Dermis blood vessel endothelial cell (primary cell): ENCODE data around the gene KCNH6. TPM values are rescaled to one million over a fixed set of nuclear protein-coding genes. Genes with fewer than 3 reads are reported as not detected.

Source experiments
- DNase-seq: peaks from one replicate; pipeline ENCODE4 v3.0.0; 2010
- total RNA-seq: library from RNA; depleted of rRNA; stranded (reverse); fragments of >200 nt; gene quantifications from 2 replicates; pipeline ENCODE4 v1.2.3, GENCODE V29; 2014

Gene KCNH6
- total RNA-seq, 1 donor from 2014 or later: not detected

DNA sequence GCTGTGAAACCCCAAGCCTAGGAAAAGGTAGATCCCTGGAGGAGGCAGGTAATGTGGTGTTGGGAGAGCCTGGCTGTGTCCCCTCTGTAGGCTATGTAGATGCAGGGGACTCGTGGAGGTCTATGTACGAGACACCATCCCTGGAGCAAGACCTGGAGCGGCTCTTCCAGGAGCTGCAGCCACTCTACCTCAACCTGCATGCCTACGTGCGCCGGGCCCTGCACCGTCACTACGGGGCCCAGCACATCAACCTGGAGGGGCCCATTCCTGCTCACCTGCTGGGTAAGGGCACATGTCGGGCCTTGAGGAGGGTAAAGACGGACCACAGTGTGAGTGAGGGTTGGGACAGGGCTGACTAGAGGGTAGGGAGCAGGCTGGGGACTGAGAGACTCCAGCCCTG is 34.3 kb upstream of the KCNH6 start:
- DNase-seq: no peak

GRCh38 chr17:63489291-63489690 is 33.9 kb upstream of the KCNH6 start:
- no peak for DNase-seq

GRCh38 chr17:63490329-63490728 is 32.8 kb upstream of the KCNH6 start:
- DNase-seq: no peak

DNA sequence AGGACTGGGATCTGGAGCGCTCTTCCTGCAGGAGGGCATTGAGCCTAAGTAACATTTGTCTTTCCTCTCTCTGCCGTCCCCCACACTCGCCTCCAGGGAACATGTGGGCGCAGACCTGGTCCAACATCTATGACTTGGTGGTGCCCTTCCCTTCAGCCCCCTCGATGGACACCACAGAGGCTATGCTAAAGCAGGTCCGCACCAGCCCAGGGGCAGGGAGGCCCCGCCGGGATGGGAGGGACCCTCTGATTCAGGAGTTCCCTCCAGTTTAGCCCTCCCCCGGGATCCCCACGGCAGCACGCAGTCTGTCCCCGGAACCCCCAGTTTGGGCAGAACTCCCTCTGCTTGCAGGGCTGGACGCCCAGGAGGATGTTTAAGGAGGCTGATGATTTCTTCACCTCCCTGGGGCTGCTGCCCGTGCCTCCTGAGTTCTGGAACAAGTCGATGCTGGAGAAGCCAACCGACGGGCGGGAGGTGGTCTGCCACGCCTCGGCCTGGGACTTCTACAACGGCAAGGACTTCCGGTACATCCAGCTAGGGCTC is 32.2 kb upstream of the KCNH6 start:
- DNase-seq: no peak

DNA sequence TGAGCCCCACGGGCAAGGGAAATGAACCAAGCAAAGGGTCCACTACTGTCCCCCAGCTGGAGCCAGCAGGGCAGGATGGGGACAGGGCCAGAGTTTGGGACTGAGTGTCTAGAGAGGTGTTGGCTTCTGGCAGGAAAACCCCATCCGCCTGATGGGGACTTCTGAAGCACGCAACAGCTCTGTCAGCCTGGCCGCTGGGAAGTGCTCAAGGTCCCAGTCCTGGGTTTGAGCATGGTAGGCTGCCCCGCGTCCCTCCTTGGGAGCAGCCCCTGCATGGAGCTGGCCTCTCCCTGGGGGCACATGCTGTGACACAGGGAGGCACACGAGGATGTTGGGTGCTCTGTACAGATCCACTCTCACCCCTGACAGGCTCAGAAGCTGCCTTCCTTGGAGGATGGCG is 31.7 kb upstream of the KCNH6 start:
- no peak for DNase-seq

DNA sequence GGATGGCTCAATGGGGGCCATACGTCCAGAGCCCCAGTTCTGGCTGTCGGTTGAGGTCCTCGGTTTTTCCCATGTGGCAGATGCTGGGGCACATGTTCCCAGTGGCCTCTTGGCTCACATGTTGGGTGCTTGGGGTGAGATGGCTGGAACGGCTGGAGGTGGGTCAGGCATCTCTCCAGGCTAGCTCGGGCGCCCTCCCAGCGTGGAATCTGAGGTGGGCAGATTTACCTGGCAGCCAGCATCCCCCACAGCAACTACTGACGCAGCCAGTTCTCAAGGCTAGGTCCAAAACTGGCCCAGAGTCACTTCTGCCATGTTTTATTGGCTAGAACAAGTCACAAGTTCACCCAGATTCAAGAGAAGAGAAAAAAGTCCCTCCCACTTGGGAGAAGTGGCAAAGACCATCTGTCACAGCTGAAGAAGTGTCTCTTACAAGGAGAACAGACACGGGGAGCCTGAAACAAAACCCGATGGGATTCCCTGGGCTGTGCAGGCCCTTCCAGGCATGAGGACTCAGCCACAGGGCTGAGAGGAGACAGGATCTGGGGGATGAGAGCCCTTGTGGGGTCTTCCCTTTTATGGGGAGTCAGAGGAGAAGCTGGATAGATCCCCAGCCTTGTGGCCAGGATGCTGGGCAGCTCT is 31.1 kb upstream of the KCNH6 start:
- no peak for DNase-seq

GRCh38 chr17:63492940-63493339 is 30.2 kb upstream of the KCNH6 start:
- DNase-seq: no peak

DNA sequence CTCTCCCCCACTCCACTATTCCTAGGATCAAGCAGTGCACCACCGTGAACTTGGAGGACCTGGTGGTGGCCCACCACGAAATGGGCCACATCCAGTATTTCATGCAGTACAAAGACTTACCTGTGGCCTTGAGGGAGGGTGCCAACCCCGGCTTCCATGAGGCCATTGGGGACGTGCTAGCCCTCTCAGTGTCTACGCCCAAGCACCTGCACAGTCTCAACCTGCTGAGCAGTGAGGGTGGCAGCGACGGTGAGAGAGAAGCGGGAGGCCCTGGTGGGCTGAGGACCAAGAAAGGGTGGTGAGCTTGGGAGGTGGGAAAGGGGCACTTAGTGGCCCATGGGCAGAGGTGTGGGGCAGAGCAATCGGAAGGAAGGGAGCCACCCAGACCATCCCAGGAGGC is 29.7 kb upstream of the KCNH6 start:
- DNase-seq: no peak

- no peak for DNase-seq
Measured at GRCh38 chr17:63494300-63494928, 28.7 kb upstream of the KCNH6 start.

DNA sequence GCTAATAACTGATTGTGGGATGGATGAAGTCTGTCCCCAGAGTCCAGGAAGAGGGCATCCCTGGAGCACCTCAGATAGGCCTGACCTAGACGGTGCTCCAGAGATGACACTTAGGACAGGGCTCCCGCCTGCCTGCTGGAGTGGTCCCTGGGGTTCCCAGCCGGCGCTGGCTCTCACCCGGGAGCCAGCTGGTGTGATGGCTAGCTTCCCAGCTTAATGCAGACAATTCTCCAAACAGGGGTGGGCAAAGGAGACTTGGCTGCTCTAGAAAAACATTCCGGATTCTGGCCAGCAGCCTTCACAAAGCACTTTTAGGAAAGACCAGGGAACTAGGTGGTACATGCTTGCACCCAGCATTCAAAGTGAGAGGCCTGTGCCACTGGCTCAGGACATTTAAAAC is 27.7 kb upstream of the KCNH6 start:
- no peak for DNase-seq

DNA sequence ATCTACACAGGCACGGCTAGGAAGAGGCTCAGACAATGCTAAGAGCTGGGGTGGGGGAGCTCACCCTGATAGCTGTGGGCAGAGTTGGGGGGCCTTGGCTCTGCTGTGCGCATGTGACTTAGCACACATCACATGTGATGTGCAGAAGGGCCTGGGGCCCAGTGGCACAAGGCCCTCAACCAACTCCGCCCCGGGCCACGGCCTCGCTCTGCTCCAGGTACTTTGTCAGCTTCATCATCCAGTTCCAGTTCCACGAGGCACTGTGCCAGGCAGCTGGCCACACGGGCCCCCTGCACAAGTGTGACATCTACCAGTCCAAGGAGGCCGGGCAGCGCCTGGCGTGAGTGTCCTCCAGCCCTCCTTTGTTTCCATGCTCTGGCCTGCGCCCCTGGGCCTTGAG is 27.0 kb upstream of the KCNH6 start:
- DNase-seq: no peak

DNA sequence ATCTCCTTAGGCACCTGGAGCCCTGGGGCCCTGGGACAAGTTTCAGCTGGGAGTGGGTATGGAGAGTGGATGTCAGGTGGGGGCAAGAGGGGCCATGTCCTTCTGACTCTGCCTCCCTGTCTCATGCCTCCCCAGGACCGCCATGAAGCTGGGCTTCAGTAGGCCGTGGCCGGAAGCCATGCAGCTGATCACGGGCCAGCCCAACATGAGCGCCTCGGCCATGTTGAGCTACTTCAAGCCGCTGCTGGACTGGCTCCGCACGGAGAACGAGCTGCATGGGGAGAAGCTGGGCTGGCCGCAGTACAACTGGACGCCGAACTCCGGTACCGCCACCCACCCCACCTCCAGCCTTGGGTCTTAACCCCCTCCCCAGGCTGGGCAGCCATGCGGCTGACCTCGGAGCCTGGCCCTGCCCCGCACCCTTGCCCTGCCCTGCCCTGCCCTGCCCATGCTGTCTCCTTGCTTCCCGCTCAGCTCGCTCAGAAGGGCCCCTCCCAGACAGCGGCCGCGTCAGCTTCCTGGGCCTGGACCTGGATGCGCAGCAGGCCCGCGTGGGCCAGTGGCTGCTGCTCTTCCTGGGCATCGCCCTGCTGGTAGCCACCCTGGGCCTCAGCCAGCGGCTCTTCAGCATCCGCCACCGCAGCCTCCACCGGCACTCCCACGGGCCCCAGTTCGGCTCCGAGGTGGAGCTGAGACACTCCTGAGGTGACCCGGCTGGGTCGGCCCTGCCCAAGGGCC is 26.3 kb upstream of the KCNH6 start:
- no peak for DNase-seq

GRCh38 chr17:63497708-63498483 is 25.3 kb upstream of the KCNH6 start:
- DNase-seq: peak; percentile 51

- DNase-seq: no peak
Measured at GRCh38 chr17:63498626-63499195, 24.4 kb upstream of the KCNH6 start.

DNA sequence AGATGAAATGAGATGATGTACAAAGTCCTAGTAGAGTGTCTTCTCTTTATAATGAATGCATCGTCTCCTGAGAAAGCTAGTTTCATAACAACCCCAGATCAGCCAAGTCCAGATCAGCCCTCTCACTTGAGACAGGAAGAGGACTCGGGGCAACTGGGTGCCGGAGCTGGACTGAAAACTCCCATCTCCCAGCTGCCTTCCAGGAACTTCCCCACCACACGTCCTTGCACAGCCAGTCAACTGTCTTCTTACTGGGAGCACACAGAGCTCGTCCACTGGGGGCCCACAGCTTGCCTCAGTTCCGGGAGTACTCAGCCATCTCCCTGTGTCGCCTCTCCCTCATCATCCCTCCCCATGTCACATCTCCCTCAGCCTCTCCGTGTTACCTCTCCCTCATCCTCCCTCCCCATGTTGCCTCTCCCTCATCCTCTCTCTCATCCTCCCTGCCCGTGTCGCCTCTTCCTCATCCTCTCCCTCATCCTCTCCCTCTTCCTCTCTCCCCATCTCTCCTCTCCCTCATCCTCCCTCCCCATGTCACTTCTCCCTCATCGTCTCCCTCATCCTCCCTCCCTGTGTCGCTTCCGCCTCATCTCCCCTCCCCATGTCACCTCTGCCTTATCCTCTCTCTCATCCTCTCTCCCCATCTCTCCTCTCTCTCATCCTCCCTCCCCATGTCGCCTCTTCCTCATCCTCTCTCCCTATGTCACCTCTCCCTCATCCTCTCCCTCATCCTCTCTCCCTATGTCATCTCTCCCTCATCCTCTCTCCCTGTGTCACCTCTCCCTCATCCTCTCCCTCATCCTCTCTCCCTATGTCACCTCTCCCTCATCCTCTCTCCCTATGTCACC is 22.4 kb upstream of the KCNH6 start:
- DNase-seq: no peak

GRCh38 chr17:63503341-63503705 is 19.8 kb upstream of the KCNH6 start:
- DNase-seq: no peak

DNA sequence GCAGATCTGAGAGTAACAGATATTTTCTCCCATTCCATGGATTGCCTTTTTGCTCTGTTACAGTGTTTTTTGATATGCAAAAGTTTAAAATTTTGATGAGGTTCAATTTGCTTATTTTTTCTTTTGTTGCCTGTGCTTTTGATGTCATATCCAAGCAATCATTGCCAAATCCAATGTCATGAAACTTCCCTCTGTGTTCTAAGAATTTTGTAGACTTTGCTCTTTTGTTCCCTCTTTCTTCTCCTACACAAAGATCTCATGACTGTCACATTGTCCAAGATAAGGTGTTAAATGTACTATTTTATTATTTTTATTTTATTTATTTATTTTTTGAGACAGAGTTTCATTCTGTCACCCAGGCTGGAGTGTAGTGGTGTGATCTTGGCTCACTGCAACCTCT is 18.9 kb upstream of the KCNH6 start:
- no peak for DNase-seq

DNA sequence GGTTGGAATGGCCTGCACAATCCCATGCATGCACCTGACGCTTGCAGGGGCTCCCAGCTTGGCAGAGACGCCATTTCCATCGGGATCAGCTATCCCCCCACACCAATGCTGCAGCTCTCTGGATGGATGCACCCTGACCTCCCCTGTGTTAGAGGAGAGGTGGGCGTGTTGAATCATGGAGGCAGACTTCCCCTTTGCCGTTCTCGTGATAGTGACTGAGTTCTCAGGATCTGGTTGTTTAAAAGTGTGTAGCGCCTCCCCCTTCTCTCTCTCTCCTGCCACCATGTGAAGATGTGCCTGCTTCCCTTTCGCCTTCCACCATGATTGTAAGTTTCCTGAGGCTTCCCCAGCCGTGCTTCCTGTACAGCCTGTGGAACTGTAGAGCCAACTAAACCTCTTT is 17.8 kb upstream of the KCNH6 start:
- no peak for DNase-seq

DNA sequence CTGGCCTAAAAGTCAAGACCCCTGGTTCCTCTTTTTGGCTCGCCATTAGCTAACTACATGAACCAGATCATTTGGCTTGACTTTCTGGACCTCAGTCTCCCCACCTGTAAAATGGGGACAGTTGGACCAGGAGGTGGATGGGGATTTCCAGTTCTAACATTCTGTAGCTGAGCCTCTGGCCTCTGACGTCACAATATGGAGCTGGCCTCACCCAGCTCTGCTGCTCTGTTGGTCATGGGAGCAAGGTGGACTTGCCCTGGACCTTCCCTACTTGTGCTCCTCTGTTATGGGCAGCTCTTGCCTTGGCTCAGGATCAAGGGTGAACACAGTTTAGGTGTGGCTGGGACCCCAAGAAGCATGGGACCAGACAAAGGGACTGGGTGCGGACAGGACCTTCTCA is 16.5 kb upstream of the KCNH6 start:
- no peak for DNase-seq

DNA sequence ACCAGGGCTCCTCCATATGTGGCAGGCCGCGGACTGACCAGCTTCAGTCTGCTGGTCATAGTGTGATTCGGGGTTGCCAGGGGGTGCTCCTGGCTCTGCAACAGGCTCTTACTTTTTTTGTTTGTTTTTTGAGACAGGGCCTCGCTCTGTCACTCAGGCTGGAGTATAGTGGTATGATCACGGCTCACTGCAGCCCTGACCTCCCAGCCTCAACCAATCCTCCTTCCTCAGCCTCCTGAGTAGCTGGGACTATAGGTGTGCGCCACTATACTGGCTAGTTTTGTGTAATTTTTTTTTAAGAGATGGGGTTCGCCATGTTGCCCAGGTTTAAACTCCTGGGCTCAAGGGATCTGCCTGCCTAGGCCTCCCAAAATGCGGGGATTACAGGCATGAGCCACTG is 11.8 kb upstream of the KCNH6 start:
- DNase-seq: no peak

DNA sequence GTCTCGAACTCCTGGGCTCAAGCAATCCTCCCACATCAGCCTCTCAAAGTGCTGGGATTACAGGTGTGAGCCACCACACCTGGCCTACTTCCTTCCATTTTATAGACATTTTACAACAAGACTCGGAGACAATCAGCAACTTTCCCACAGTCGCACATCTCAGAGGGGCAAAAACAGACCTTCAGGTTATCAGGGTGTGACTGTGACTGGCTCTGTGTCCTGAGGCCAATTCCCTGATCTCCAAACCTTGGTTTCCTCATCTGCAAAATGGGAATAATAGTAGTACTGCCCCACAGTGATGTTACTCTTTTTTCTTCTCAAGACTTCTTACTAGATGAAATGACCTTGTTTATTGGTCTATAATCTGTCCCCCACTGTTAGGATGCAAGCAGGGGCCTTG is 10.8 kb upstream of the KCNH6 start:
- no peak for DNase-seq
